ENCODE measurements around the gene STUM. TPM values are rescaled to one million over a fixed set of nuclear protein-coding genes. Genes with fewer than 3 reads are reported as not detected.

Gene STUM
- total and polyA plus RNA-seq, 2 of the 8 experiments (the other 6 are each of a cell fraction or from before 2014, with no cell fraction given), result 0.76 to 1.2 TPM

DNA sequence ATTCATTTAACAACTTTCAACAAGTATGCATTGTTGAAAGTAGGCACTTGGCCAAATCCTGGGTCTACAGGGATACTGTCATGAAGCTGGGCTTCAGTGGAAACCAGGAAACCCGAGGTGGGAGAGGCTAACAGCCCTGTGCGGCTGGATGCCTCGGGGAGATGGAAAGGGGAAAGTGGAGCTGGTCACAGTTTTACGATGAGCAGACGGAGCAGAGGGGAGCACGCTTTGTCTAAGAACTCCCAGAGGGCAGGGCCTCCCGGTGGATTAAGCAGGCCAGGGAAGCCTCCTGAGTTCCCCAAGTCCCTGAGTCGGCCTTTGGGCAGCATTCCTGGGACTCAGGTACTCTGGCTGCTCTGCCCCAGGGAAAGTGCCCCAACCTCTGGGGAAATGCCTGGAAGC lies 23.8 kb downstream of the STUM start:
- H2AFZ ChIP-seq (ENCODE audit: low read length), result no peak overlapping the region
- ChIA-PET CTCF (ENCODE audit: partially characterized antibody) (interaction anchor here (1.3 to 1.8 kb wide), 2 partner anchors 9 to 36 kb away, joined by 3 to 6 read pairs; no protein-coding TSS in a partner anchor), POLR2A (ENCODE audit: partially characterized antibody) (no interaction called here)
- no peaks in the 10 kb centered on the region for H3K27me3 ChIP-seq (replicated peaks in 1 of 4; ENCODE audit: control insufficient read depth in 3 of 4, extremely low read depth in 1 of 4, insufficient read depth in 3 of 4, low read length in 3 of 4)
- FAIRE-seq (no peak), DNase-seq (ENCODE audit: low read depth in 1 of 2, low spot score in 2 of 2) (no peak)
- H2BK5ac ChIP-seq (ENCODE audit: low read depth, low read length), result no peak overlapping the region
- no peak overlapping the region for H3K23ac ChIP-seq (ENCODE audit: insufficient read length)
- H2BK120ac ChIP-seq (replicated peaks; ENCODE audit: low read depth, low read length), result no peak overlapping the region
- no peak overlapping the region for H3K4me2 ChIP-seq (ENCODE audit: insufficient read depth in 1 of 2, low read depth in 2 of 2, low read length in 2 of 2)
- H4K5ac ChIP-seq (ENCODE audit: insufficient read length, low read depth, low read length), result no peak overlapping the region
- no peaks in the 10 kb centered on the region for H3K79me2 ChIP-seq (ENCODE audit: control insufficient read depth in 1 of 2, insufficient read depth in 2 of 2, low read length in 2 of 2)
- H3K56ac ChIP-seq (replicated peaks; ENCODE audit: insufficient read length, low read depth, low read length), result no peak overlapping the region
- no peak overlapping the region for H2BK15ac ChIP-seq (ENCODE audit: low read length)
- H2AK5ac ChIP-seq (ENCODE audit: low read depth, low read length), result no peak overlapping the region
- no peaks in the 10 kb centered on the region for H4K20me1 ChIP-seq (replicated peaks in 1 of 2; ENCODE audit: control insufficient read depth in 1 of 2, insufficient read depth in 2 of 2, low read length in 2 of 2)
- no peaks in the 10 kb centered on the region for H3K79me1 ChIP-seq (ENCODE audit: low read depth, low read length)
- no peaks in the 10 kb centered on the region for H3K36me3 ChIP-seq (ENCODE audit: control insufficient read depth in 2 of 4, insufficient read depth in 4 of 4, low read length in 3 of 4)
- no peak overlapping the region for H3K4me3 ChIP-seq (ENCODE audit: extremely low read depth in 1 of 4, insufficient read depth in 2 of 4, low read depth in 3 of 4, low read length in 4 of 4)
- H3K4ac ChIP-seq (replicated peaks; ENCODE audit: insufficient read length, low read depth, low read length), result no peak overlapping the region
- no peak overlapping the region for H2BK20ac ChIP-seq (ENCODE audit: low read length)
- H3K27ac ChIP-seq (ENCODE audit: low read depth, low read length), result no peak overlapping the region
- H4K8ac ChIP-seq (ENCODE audit: extremely low read depth, insufficient read depth, low read length), result 0 out of 2 replicates have a peak overlapping the region, but pooled peaks have one; percentile 64
- no peak overlapping the region for H2BK12ac ChIP-seq (ENCODE audit: low read depth, low read length)
- H4K91ac ChIP-seq (replicated peaks; ENCODE audit: insufficient read length, low read length), result no peak overlapping the region
- H3K14ac ChIP-seq (ENCODE audit: insufficient read length), result no peak overlapping the region
- H3K4me1 ChIP-seq (replicated peaks in 1 of 4; ENCODE audit: control insufficient read depth in 3 of 4, insufficient read depth in 4 of 4, low read length in 3 of 4), result peaks cover 0 to 4% (median 2%) of the 10 kb centered on the region in 4 experiments; a peak in 1 of 7 replicates
- H3K18ac ChIP-seq (ENCODE audit: extremely low read depth, low read length), result no peak overlapping the region
- H3K9me3 ChIP-seq (ENCODE audit: insufficient read depth in 2 of 2, low read depth in 1 of 2, low read length in 1 of 2), result no peaks in the 10 kb centered on the region
- 94% methylated on average over 8 of the region's 8 CpGs; no CpG with 5 or more reads in 1 of the 2 experiments for WGBS, 2 experiments (ENCODE audit: extremely low coverage in 1 of 2, insufficient coverage in 1 of 2, insufficient read length in 1 of 2, insufficient replicate concordance in 2 of 2, low coverage in 1 of 2, low lambda C conversion rate in 2 of 2, missing lambda C conversion rate in 1 of 2)
- H3K9ac ChIP-seq (replicated peaks in 1 of 4; ENCODE audit: extremely low read depth in 1 of 4, low read depth in 3 of 4, low read length in 3 of 4), result no peak overlapping the region
- H3K23me2 ChIP-seq (ENCODE audit: low read depth, low read length), result no peaks in the 10 kb centered on the region
- TF ChIP-seq BCL11A (IDR thresholded peaks at IDR 0.05; ENCODE audit: low read depth in 2 of 2, low read length in 2 of 2) (no peak), RBBP5 (IDR thresholded peaks at IDR 0.05; ENCODE audit: borderline replicate concordance, low read depth, low read length) (no peak), JUND (IDR thresholded peaks at IDR 0.05; ENCODE audit: low read length) (no peak), SUZ12 (IDR thresholded peaks at IDR 0.05; ENCODE audit: low read length) (no peak), CBX8 (IDR thresholded peaks at IDR 0.05; ENCODE audit: borderline replicate concordance, low read depth, low read length) (no peak), HDAC2 (IDR thresholded peaks at IDR 0.05; ENCODE audit: borderline replicate concordance in 1 of 2, low read depth in 2 of 2, low read length in 2 of 2) (no peak)
- TF ChIP-seq, protein P1, sequence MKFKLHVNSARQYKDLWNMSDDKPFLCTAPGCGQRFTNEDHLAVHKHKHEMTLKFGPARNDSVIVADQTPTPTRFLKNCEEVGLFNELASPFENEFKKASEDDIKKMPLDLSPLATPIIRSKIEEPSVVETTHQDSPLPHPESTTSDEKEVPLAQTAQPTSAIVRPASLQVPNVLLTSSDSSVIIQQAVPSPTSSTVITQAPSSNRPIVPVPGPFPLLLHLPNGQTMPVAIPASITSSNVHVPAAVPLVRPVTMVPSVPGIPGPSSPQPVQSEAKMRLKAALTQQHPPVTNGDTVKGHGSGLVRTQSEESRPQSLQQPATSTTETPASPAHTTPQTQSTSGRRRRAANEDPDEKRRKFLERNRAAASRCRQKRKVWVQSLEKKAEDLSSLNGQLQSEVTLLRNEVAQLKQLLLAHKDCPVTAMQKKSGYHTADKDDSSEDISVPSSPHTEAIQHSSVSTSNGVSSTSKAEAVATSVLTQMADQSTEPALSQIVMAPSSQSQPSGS (IDR thresholded peaks at IDR 0.05; ENCODE audit: low read length), result no peak

Data from H1 (cell line).